ENCODE measurements around the gene EID1.

GRCh38 chr15:48905216-48905615 is 27.3 kb downstream of the EID1 start:
- TF ChIP-seq CTCF (conservative IDR thresholded peaks at IDR 0.05 in 1 of 2, IDR thresholded peaks at IDR 0.05 in 1 of 2; ENCODE audit: low read depth in 1 of 2, low read length in 2 of 2): no peak
- TF ChIP-seq EZH2 (IDR thresholded peaks at IDR 0.05; ENCODE audit: low read length, missing control alignments): no peak

Data from fibroblast of lung (primary cell).